Measurements from ENCODE around the gene TEX26.
A peak's percentile ranks its signal among the peaks of the same experiment; 100 is the strongest.

DNA sequence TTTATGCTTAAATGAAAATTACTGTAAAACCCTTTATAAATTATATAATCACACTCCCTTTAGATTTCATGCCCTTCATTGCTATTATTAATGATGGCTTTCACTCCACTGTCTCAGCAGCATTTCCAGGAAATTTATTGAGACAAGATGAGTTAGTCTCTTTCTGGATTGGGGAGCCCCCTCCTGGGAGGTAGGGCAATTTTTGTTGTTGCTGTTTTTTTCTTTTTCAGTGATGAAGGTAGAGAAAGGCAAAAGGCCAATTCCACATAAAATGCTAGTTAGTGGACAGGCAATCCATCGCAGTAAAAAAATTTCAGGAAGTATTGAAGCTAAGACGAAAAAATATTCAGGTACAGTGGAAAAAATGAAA, 80.2 kb downstream of the TEX26 start:
- TF ChIP-seq, protein P1, sequence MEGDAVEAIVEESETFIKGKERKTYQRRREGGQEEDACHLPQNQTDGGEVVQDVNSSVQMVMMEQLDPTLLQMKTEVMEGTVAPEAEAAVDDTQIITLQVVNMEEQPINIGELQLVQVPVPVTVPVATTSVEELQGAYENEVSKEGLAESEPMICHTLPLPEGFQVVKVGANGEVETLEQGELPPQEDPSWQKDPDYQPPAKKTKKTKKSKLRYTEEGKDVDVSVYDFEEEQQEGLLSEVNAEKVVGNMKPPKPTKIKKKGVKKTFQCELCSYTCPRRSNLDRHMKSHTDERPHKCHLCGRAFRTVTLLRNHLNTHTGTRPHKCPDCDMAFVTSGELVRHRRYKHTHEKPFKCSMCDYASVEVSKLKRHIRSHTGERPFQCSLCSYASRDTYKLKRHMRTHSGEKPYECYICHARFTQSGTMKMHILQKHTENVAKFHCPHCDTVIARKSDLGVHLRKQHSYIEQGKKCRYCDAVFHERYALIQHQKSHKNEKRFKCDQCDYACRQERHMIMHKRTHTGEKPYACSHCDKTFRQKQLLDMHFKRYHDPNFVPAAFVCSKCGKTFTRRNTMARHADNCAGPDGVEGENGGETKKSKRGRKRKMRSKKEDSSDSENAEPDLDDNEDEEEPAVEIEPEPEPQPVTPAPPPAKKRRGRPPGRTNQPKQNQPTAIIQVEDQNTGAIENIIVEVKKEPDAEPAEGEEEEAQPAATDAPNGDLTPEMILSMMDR (conservative IDR thresholded peaks at IDR 0.05; ENCODE audit: low read length) = peak; percentile 56
- no peak for TF ChIP-seq EZH2phosphoT487 (IDR thresholded peaks at IDR 0.05; ENCODE audit: borderline replicate concordance, low read depth, low read length)

Measured in OCI-LY7 (cell line).